HG03060 (cell line): Measurements from ENCODE around the gene NECTIN4.
A peak's percentile ranks its signal among the peaks of the same experiment; 100 is the strongest.
"Not testable (repeated sequence)": the region's sequence is repeated elsewhere in the genome, so short reads cannot be mapped to it uniquely, and the experiment has no call there.

Experiments
- ATAC-seq: cut with Tn5 transposase; IDR thresholded peaks from one replicate; pipeline ENCODE4 v1.9.1; 2021; ENCODE audit warnings: low read depth, moderate number of reproducible peaks; ENCODE audit not compliant: unreplicated experiment

The NECTIN4 gene

GRCh38 chr1:161065681-161066080 lies 23.7 kb downstream of the NECTIN4 start:
- not testable (repeated sequence) for ATAC-seq

- ATAC-seq = not testable (repeated sequence)
These were observed 25.4 kb downstream of the NECTIN4 start for GRCh38 chr1:161063936-161064335.

- ATAC-seq = no peak
These were observed 27.9 kb downstream of the NECTIN4 start for GRCh38 chr1:161061419-161061818.

DNA sequence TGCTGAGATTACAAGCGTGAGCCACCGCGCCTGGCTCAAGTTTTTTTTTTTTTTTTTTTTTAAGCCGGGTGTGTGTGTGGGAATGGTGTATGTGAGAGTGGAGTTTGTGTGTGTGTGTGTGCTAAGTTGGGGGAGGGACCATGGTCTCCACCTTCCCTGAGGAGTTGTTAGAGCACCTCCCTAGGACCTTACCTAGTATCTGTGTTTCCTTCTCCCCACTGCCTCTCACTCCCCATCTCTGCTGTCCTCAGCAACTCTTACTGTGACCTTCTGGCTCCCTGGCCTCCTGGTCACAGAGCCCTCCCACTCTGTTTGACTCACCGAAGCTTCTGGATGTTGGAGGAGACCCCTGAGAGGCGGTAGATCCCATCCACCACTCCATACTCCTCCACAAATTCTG lies 30.1 kb downstream of the NECTIN4 start:
- ATAC-seq = no peak

DNA sequence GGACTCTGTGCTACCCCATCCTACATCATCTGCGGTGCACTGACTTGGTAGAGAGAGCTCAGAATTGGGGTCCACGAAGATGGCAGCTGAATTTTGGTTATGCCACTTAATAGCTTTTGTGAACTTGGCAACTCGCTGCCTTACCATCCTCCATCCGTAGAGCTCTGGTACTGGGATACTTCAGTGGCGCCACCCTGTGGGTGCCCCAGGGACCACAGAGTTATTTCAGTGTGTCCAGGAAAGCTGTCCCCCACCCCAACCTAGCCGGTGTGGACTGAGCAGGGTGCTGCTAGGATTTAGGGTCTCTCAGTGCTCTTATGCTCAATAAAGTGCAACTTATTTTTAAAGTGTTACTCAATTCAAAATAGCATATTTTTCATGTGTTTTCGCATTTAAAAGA lies 34.6 kb downstream of the NECTIN4 start:
- no peak for ATAC-seq

DNA sequence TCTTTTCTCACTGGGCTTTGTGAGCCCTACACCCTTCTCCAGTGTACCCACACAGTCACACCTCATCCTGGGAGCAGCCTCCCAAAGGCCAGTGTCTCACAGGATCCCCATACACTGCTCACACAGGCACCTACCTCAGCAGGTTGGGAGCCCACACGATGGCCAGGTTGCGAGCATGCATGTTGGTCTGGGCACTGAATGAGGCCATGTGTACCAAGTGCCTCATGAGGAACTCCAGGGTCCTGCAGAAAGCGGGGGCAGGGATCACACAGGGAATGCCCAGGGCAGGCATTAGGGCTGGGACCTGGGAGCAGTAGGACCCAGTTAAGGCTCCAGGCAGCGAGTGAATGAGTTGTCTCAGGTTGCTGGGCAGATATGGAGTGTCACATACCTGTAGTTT lies 35.1 kb downstream of the NECTIN4 start:
- ATAC-seq = no peak

GRCh38 chr1:161052899-161053298 lies 36.5 kb downstream of the NECTIN4 start:
- no peak for ATAC-seq

DNA sequence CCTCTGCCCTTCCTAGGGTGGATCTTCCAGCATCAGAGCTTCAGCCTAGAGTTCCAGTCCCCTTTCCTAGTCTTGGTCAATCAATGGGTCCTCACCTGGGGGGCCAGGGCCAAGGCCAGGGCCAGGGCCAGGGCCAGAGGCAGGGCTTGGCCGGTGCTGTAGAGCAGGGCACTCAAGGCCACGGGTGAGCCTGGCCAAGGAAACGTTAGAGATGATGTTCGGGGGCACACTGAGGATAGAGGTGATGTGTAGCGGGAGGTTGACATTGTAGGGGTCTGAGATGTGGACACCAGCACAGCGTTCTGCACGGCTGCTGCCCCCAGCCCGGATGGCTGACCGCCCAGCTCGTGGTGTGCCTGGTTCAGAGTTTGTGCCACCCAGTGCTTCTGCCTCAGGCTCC lies 38.1 kb downstream of the NECTIN4 start:
- ATAC-seq = no peak

DNA sequence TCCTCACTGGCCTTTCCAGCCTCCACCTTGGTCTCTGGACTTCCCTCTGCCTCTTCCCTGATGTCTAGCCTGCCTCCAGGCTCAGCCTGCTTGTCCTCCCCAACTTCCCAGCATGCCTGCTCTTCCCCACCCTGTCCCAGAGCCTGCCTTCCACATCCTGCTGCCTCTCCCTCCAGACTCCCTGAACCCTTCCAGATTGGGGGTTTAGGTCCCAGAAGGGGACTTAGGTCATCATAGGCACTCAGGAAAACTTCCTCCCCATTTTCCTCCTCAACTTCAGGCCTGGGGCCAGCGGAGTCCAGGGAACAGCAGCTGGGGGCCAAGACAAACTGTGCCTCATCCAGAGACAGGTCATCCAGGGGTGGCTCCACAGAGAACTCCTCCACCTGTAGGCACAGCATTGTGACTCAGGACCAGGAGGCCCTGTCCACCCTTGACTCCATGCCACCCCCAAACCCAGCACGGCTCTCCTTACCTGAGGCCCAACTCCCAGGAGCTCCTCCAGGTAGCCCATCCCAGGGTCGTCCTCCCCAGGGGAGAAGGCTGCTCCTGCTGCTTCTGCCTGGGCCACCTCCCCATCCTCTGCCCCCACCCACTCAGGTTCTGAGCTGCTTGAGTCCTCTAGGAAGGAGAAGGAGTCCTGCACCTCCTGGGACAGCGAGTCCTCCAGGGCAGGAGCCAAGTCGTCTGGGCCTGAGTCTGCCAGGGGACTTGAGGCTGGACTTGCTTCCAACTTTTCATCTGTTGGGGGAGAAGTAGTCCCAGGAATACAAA lies 40.2 kb downstream of the NECTIN4 start:
- ATAC-seq = no peak

- no peak for ATAC-seq
These were observed 41.6 kb downstream of the NECTIN4 start for GRCh38 chr1:161047436-161048420.

GRCh38 chr1:161046605-161047228 lies 42.6 kb downstream of the NECTIN4 start:
- ATAC-seq = peak; percentile 36

- ATAC-seq = peak; percentile 39
These were observed 43.4 kb downstream of the NECTIN4 start, which contains the start of gene USF1 for GRCh38 chr1:161045736-161046604. TSS of gene USF1 (minus strand) at chr1:161045977. CDS start at chr1:161043275, 2,702 bp downstream.

DNA sequence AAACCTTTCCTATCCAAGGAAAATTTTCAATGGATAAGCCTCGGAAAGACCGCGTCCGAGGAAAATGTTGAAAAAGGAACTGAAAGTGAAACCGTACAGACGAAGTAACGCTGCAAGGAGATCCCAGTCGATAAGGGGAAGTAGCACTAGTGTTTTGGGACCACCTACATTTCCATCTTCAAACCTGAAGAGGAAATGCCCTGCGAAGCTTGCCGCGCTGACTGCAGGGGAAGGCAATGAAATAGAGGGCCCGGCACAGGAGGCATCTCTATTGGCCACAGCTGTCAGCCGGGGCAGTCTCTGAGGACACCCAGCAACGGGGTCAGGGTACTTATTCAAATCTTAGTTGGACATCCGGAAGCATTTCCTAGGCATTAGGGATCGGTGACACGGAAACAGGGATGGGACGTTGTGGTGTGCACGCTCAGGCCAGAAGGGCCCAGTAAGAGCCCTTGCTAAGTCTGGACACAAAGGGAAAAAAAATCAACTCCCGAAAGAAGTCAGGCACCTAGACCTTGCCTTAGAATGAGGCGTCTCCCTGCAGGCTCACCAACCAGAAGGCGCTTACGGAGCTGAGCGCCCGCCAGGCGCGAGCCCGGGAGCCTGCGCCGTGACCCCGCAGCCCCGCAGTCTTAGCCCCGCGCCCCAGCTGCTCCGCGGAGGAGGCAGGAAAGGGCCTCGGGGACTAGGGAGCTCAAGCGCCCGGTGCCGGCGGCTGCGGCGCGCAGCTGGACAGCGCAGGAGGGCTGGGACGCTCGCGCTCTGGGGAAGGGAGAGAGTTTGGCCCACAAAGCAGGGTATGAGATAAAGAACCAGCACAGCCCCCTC lies 44.2 kb downstream of the NECTIN4 start:
- peak; percentile 36 for ATAC-seq

DNA sequence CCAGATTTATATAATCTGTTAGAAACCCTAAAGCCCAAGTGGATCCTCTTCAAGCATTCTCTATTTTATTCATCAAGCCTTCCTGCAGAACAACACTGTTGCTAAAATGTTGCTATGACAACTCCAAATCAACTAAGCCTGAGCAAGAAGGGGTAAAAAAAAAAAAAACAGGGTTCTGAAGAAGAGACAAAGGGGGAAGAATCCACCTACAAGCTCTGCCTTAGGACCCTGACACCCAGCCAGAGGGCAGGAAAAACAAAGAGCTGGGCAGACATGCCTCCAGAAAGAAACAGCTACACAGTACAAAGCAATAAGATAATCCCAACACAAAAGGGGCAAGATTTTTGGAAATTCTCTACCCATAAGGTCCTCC lies 44.8 kb downstream of the NECTIN4 start:
- ATAC-seq = no peak

DNA sequence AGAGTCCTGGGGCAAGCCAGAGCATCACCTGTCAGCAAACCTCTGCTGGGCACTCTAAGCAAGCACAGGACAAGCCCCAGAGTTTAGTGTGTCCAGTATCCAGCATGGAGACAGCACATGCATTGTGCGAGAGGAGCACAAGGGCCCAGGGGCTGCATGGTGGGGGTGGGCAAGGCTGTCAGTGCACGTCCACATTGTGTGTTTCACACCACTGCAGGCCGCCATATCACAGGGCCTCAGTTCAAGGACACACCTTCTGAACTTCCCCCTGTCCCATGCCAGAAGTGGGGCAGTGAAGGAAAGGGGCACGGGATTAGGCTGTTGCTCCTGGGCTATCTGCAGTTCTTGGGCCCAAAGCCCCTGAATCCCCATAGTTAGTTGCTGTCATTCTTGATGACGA lies 49.8 kb downstream of the NECTIN4 start:
- ATAC-seq = no peak

DNA sequence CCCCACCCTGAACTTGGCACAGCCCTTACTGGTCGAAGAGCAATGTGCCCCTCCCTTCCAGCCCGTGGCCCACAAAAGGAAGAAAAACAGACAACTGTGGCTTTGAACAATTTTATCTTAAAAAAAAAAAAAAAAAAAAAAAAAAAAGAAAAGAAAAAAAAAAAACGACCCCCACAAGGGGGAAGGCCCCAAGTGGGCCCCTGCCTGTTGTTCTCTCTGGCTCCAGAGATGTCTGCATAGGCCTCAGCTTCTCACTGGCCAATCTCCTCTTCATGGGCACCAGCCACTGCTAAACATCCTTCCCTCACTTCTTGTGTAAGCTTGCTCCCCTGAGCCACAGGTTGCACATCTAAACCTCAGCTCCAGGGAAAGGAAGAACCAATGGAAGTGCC lies 50.2 kb downstream of the NECTIN4 start:
- ATAC-seq = no peak

DNA sequence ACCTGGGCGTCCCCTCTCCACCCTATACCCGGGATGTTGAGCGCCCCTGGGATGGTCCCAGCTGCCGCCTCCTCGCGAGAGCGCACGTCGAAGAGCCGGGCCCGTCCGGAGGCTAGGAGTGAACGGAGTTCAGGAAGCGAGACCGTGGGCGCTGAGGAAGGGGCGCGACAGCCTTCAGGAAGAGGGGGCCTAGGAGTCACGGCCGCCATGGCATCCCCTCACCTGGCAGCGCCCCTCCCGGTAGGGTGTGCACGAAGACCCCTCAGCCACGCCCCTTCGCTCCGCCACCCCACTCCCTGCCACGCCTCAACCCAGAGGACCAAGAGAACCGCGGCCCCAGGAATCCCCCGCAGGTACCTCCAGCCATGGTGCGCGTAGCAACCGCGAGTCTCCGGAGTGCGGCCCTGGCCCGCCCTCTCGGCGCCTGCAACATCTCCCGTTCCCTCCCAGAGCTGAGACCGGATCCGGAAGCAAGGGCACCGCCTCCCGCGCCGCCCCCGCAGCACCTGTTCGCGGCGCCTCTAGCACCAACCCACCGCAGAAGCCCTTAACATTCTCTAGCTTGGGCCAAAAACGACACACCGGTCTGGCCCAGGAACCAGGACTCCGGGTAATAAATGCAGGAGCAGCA lies 50.7 kb downstream of the NECTIN4 start, which contains the start of gene TSTD1:
Gene TSTD1 (minus strand): TSS at position 442 of the 631 bp plus-strand sequence. CDS start 75 bp downstream, at position 367.
- no peak for ATAC-seq

GRCh38 chr1:161037661-161038522 lies 51.5 kb downstream of the NECTIN4 start:
- no peak for ATAC-seq
